Right lobe of liver (tissue), 4 donors: ENCODE results near the gene ALDH8A1.

ENCODE experiments used
- CTCF ChIP-seq, 4 donors: fragments of 200-600 bp in 3 of 4; fragments of 450-650 bp in 1 of 4; IDR thresholded peaks; one replicate each; pipeline versions ENCODE4 v1.5.1 to v1.8.0; 2016 to 2022; ENCODE audit warnings: antibody characterized with exemption in 4 of 4, mild to moderate bottlenecking in 2 of 4
- POLR2A ChIP-seq: fragments of 450-650 bp; IDR thresholded peaks from one replicate; pipeline ENCODE4 v1.6.1; 2017; ENCODE audit warnings: antibody characterized with exemption, mild to moderate bottlenecking
- donor health status: DM: no; HTN: no; CAD: no.
- donor health status: DM: no; HTN: no; CAD: no.
- donor health status: DM: no; HTN: yes; CAD: no.

- TF ChIP-seq CTCF (IDR thresholded peaks at IDR 0.05) = peak; percentile 90 to 99 (median 97)
- TF ChIP-seq POLR2A = no peak
Observed at GRCh38 chr6:134882426-134883038, 67.4 kb downstream of the ALDH8A1 start.
